D721Med (cell line): ENCODE results near the gene PEX11G.

Source experiments
- DNase-seq: peaks from one replicate; pipeline ENCODE4 v3.0.0; 2011; ENCODE audit warnings: low spot score; ENCODE audit not compliant: insufficient read length
- FAIRE-seq: peaks from 2 replicates; lab custom pipeline; 2011; peaks lifted over from hg19 to GRCh38; lab: Jason Lieb, UNC
- TF ChIP-seq, protein P1 (sequence below): IDR thresholded peaks from 2 replicates; pipeline ENCODE4 v1.5.1; 2012; ENCODE audit warnings: mild to moderate bottlenecking, control low read depth; ENCODE audit not compliant: insufficient read depth; ENCODE audit errors: missing control alignments

The PEX11G gene

DNA sequence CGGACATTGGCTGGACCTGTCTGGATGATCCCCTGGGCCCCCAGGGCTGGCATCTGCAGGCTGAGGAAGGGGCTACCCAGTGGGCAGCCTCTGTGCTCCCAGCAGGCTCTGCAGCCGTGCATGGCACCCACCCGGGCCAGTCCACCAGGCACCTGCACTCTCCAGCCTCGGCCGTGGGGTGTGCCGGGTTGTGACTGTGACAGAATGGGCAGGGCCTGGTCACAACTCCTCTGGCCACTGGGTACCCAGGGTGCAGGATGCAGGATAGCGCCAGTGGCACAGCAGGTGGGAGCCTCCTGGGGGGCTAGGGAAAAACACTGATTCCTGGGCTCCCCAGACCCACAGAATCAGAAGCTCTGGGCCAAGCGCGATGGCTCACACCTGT lies 10.0 kb downstream of the PEX11G start:
- no peak for FAIRE-seq
- DNase-seq = no peak
- TF ChIP-seq, protein P1, sequence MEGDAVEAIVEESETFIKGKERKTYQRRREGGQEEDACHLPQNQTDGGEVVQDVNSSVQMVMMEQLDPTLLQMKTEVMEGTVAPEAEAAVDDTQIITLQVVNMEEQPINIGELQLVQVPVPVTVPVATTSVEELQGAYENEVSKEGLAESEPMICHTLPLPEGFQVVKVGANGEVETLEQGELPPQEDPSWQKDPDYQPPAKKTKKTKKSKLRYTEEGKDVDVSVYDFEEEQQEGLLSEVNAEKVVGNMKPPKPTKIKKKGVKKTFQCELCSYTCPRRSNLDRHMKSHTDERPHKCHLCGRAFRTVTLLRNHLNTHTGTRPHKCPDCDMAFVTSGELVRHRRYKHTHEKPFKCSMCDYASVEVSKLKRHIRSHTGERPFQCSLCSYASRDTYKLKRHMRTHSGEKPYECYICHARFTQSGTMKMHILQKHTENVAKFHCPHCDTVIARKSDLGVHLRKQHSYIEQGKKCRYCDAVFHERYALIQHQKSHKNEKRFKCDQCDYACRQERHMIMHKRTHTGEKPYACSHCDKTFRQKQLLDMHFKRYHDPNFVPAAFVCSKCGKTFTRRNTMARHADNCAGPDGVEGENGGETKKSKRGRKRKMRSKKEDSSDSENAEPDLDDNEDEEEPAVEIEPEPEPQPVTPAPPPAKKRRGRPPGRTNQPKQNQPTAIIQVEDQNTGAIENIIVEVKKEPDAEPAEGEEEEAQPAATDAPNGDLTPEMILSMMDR = no peak

DNA sequence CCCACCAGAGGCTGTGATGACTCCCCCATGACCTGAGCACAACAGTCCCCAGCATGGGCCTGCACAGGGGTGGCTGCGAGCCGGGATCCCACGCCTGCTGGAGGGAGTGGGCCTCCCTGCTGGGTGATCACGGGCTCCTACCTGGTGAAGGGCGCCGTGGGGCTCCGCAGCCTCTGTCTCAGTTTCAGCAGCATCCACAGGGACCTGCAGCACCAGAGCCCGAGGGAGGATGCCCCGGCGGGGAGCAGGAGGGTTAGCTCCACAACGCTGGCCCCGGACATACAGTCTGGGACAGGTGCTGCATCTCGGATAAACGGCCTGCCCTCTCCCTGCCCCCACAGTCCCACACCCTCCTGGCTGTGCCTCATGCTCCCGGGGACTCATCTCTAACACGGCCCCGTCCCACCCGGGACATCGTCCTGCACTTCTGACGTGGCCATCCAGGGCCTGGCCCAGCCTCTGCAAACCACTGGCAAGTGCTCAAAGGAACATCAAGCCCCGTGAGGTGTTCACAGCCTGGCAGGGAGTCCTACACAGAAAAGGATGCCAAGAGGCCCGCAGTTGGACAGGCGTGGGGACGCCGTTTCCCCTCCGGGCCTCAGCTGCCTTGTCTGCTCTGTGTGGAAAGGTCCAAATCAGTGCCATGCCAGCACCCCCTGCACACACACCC lies 10.5 kb downstream of the PEX11G start:
- TF ChIP-seq, protein P1 = no peak
- FAIRE-seq = no peak
- DNase-seq = no peak

DNA sequence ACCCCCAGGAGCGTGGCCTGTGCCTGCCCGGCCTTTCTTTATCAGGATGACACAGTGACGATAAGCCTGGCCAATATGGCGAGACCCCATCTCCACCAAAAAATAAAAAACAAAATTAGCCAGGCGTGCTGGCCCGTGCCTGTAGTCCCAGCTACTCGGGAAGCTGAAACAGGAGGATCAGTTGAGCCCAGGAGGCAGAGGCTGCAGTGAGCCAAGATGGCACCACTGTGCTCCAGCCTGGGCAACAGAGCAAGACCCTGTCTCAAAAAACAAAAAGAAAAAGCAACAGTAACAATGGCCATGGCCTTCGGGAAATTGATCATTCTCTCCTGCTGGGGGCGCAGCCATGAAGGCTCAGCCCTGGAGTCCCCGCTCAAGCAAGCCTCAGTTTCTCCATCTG lies 11.1 kb downstream of the PEX11G start:
- no peak for FAIRE-seq
- no peak for DNase-seq
- TF ChIP-seq, protein P1 = no peak

DNA sequence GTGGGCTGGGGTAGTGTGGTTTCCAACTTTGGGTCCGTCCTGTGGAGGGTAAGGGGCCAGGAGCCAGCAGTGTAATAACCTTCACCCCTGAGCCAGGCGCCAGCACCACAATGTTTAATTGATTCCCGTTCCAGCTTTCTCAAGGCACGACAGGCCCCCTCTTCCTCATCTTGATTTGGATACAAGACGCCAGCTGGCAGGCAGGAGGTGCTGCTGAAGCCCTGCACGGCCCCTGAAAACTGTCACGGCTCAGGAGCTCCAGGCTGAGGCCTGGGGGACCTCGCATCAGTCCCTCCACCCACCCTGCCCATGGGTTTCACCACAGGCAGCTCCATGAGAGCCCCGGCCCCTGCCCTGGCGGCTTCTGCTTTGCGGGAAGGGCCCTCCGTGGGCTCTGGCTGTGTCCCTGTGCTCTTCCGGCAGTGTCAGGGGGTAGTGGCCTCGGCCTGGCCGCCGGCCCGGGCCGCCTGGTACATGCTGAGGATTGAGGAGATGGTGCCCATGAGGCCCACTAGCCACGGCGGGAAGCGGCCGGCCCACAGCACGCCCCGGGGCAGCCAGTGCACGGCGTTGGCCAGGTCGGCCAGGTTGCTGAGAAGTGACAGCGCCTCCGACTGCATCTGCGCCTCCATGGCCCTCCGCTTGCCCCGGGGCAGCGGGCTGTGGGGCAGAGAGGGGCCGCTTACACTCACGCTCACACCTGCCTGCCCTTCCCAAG lies 11.9 kb downstream of the PEX11G start:
- no peak for FAIRE-seq
- TF ChIP-seq, protein P1 = no peak
- DNase-seq = no peak

DNA sequence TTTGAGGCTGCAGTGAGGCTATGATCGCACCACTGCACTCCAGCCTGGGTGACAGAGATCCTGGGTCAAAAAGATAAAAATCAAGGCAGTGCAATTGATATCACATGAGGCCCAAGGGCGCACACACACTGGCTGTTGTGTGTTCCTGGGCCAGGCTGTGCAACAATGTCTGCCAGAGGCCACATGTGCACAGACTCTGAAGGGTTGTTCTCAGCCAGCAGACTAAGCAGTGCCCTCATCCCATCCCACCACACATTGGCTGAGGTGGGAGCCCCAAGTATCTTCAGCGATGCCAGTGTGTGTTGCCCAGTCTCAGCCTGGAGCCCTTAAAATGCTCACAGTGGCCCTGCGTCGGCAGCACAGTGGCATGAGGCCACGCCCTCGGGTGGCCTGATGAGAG lies 12.6 kb downstream of the PEX11G start:
- TF ChIP-seq, protein P1 = no peak
- FAIRE-seq (no peak), DNase-seq (no peak)

DNA sequence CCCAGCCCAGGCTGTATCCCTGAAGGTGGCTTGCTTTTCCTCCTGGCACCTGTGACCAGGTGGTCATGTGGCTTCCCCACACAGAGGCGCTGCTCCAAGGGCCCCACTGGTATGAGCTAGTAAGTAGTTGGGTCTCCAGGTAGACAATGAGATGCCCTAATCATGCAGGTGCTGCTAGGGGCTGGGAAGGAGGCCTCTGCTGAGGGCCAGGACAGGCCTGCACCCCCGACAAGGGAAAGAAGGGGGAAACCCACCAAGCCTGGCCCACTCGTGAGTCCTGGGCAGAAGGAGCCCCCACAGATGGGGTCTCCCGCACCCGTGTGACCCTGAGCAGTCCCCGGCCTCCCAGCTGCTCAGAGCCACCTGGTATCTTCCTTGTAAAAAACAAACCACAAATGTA lies 13.2 kb downstream of the PEX11G start:
- TF ChIP-seq, protein P1 = no peak
- no peak for DNase-seq
- FAIRE-seq = no peak
